Testis (tissue), 2 donors: ENCODE data around the gene CYP2S1.
"Not testable (repeated sequence)": the region's sequence is repeated elsewhere in the genome, so short reads cannot be mapped to it uniquely, and the experiment has no call there.

Source experiments
- POLR2A ChIP-seq: fragments of 450-650 bp; IDR thresholded peaks from one replicate; pipeline ENCODE4 v1.6.1; 2017; ENCODE audit warnings: antibody characterized with exemption, mild to moderate bottlenecking, moderate library complexity
- TF ChIP-seq, protein P1 (sequence below), 3 experiments: fragments of 450-650 bp in 2 of 3; fragments of 200-600 bp in 1 of 3; sonication (generic) in 1 of 3; IDR thresholded peaks; one replicate each; pipeline ENCODE4 v1.5.1; 2016 to 2019; ENCODE audit warnings: antibody characterized with exemption in 3 of 3, mild to moderate bottlenecking in 2 of 3, moderate library complexity in 1 of 3

DNA sequence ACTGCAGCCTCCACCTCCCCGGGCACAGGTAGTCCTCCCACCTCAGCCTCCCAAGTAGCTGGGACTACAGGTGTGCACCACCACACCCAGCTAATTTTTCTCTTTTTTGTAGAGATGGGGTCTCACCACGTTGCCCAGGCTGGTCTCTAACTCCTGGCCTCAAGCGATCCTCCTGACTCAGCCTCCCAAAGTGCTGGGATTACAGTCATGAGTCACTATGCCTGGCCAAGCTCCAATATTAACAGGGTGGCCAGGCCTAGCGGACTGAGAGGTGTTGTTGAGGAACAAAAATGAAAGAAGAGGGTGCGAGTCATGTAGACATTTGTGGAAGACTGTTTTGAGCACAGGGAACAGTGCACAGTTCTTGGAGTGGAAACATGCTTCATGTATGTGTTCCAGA is 36.3 kb downstream of the CYP2S1 start:
- TF ChIP-seq, protein P1, sequence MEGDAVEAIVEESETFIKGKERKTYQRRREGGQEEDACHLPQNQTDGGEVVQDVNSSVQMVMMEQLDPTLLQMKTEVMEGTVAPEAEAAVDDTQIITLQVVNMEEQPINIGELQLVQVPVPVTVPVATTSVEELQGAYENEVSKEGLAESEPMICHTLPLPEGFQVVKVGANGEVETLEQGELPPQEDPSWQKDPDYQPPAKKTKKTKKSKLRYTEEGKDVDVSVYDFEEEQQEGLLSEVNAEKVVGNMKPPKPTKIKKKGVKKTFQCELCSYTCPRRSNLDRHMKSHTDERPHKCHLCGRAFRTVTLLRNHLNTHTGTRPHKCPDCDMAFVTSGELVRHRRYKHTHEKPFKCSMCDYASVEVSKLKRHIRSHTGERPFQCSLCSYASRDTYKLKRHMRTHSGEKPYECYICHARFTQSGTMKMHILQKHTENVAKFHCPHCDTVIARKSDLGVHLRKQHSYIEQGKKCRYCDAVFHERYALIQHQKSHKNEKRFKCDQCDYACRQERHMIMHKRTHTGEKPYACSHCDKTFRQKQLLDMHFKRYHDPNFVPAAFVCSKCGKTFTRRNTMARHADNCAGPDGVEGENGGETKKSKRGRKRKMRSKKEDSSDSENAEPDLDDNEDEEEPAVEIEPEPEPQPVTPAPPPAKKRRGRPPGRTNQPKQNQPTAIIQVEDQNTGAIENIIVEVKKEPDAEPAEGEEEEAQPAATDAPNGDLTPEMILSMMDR (IDR thresholded peaks at IDR 0.05) = not testable (repeated sequence)
- not testable (repeated sequence) for TF ChIP-seq POLR2A
